PC-9 (cell line): Measurements from ENCODE around the gene MTCH2. TPM values are rescaled to one million over a fixed set of nuclear protein-coding genes. Genes with fewer than 3 reads are reported as not detected.

ENCODE experiments used
- BruUV-seq: library from RNA; stranded (reverse); fragments of 400-500 nt; replicated peaks from 2 replicates; lab custom pipeline; 2021; lab: Mats Ljungman, UMichigan
- CTCF ChIA-PET: fragments of 300-600 bp; sonication (Branson Sonifier 250); formaldehyde crosslinking; loops from one replicate; lab custom pipeline; 2022; ENCODE audit warnings: antibody characterized with exemption; lab: Charles Lee
- POLR2A ChIA-PET: fragments of 300-600 bp; sonication (Branson Sonifier 250); formaldehyde crosslinking; loops from one replicate; lab custom pipeline; 2022; ENCODE audit warnings: antibody characterized with exemption; ENCODE audit not compliant: unreplicated experiment; lab: Charles Lee
- DNase-seq, 2 experiments: peaks; one replicate each; pipeline versions ENCODE4 v3.0.0 to v3.0.0-alpha.2; 2015 to 2022; ENCODE audit warnings: mixed read lengths in 1 of 2
- H2AFZ ChIP-seq: fragments of 200-600 bp; sonication (generic); 2 replicates; pipeline ENCODE4 v1.8.1; 2017; ENCODE audit warnings: antibody characterized with exemption
- H3F3A ChIP-seq: fragments of 200-600 bp; sonication (generic); 2 replicates; pipeline ENCODE4 v1.8.1; 2017; ENCODE audit warnings: antibody characterized with exemption, mild to moderate bottlenecking, low read depth; ENCODE audit not compliant: insufficient read depth
- H3K27ac ChIP-seq: fragments of 200-600 bp; sonication (generic); 2 replicates; pipeline ENCODE4 v1.6.1; 2016; ENCODE audit warnings: mixed run types
- H3K27me3 ChIP-seq: fragments of 200-600 bp; sonication (generic); 2 replicates; pipeline ENCODE4 v1.6.1; 2016; ENCODE audit warnings: low read depth, mixed run types; ENCODE audit not compliant: insufficient read depth
- H3K36me3 ChIP-seq: fragments of 200-600 bp; sonication (generic); 2 replicates; pipeline ENCODE4 v1.6.1; 2016; ENCODE audit warnings: low read depth, mixed run types
- H3K4me1 ChIP-seq: fragments of 200-600 bp; sonication (generic); replicated peaks from 2 replicates; pipeline ENCODE4 v1.6.1; 2016; ENCODE audit warnings: mixed run types; ENCODE audit not compliant: insufficient read depth
- H3K4me2 ChIP-seq: fragments of 200-600 bp; sonication (generic); 2 replicates; pipeline ENCODE4 v1.6.1; 2017; ENCODE audit warnings: mixed run types
- H3K4me3 ChIP-seq: fragments of 200-600 bp; sonication (generic); 2 replicates; pipeline ENCODE4 v1.6.1; 2016; ENCODE audit warnings: mixed run types
- H3K79me2 ChIP-seq: fragments of 200-600 bp; sonication (generic); 2 replicates; pipeline ENCODE4 v1.6.1; 2017; ENCODE audit warnings: low read depth, mixed run types
- H3K9me2 ChIP-seq: fragments of 200-600 bp; sonication (generic); 2 replicates; pipeline ENCODE4 v1.8.1; 2017; ENCODE audit warnings: mild to moderate bottlenecking; ENCODE audit not compliant: insufficient read depth
- H3K9me3 ChIP-seq: fragments of 200-600 bp; sonication (generic); 2 replicates; pipeline ENCODE4 v1.8.1; 2016; ENCODE audit warnings: low read depth; ENCODE audit not compliant: insufficient read depth
- H4K20me1 ChIP-seq: fragments of 200-600 bp; sonication (generic); 2 replicates; pipeline ENCODE4 v1.8.1; 2017; ENCODE audit not compliant: insufficient read depth
- CTCF ChIP-seq: fragments of 200-600 bp; sonication (generic); conservative IDR thresholded peaks from 2 replicates; pipeline ENCODE4 v1.6.1; 2017; ENCODE audit warnings: mixed run types, antibody characterized with exemption, mild to moderate bottlenecking, moderate library complexity
- EZH2 ChIP-seq: fragments of 200-600 bp; sonication (generic); IDR thresholded peaks from 2 replicates; pipeline ENCODE4 v1.8.0; 2017; ENCODE audit warnings: antibody characterized with exemption, low read depth
- intact Hi-C: fragments of 100-400 bp; cut with micrococcal nuclease; formaldehyde crosslinking; loops from one replicate; pipeline ENCODE4 v1.10.0; 2022; ENCODE audit not compliant: unreplicated experiment
- total RNA-seq: library from RNA; stranded (reverse); gene quantifications from 2 replicates; pipeline ENCODE4 v1.2.3, GENCODE V29; 2021

The MTCH2 gene
- total RNA-seq, 1 experiment from 2014 or later: 147 TPM

GRCh38 chr11:47595029-47595428 is 47.3 kb downstream of the MTCH2 start:
- H3K27me3 ChIP-seq: peaks cover 22% of the 10 kb centered on the region; the same call in 1 of the 2 replicates
- peaks cover 7% of the 10 kb centered on the region; the same call in 1 of the 2 replicates for H3F3A ChIP-seq
- BruUV-seq: no TSS peak
- H2AFZ ChIP-seq: no peak overlapping the region
- H3K4me3 ChIP-seq: no peak overlapping the region
- intact Hi-C loops: no loop called here
- no peaks in the 10 kb centered on the region for H4K20me1 ChIP-seq
- H3K9me3 ChIP-seq: no peaks in the 10 kb centered on the region
- ChIA-PET CTCF (no interaction called here), POLR2A (interaction anchor here (0.6 kb wide), 1 partner anchor 154 kb away, joined by 3 read pairs; no protein-coding TSS in a partner anchor)
- H3K4me1 ChIP-seq: no peaks in the 10 kb centered on the region
- H3K4me2 ChIP-seq: no peak overlapping the region
- no peak overlapping the region for H3K27ac ChIP-seq
- H3K36me3 ChIP-seq: no peaks in the 10 kb centered on the region
- no peaks in the 10 kb centered on the region for H3K9me2 ChIP-seq
- no peaks in the 10 kb centered on the region for H3K79me2 ChIP-seq
- no peak for DNase-seq
- TF ChIP-seq CTCF: no peak
- no peak for TF ChIP-seq EZH2

- DNase-seq: no peak
- H3K79me2 ChIP-seq: no peaks in the 10 kb centered on the region
- no peak within 1 kb of the TSS for H3K4me2 ChIP-seq
- intact Hi-C loops: no loop called here
- no peak for TF ChIP-seq EZH2
- no peak for TF ChIP-seq CTCF
- no peak within 1 kb of the TSS for H2AFZ ChIP-seq
- H3K9me3 ChIP-seq: no peaks in the 10 kb centered on the region
- CTCF ChIA-PET: no interaction called here
- peaks cover 7% of the 10 kb centered on the region; the same call in 1 of the 2 replicates for H3F3A ChIP-seq
- H3K27me3 ChIP-seq: peaks cover 22% of the 10 kb centered on the region; the same call in 1 of the 2 replicates
- H3K4me1 ChIP-seq: no peaks in the 10 kb centered on the region
- no TSS peak for BruUV-seq
- no peaks in the 10 kb centered on the region for H4K20me1 ChIP-seq
- POLR2A ChIA-PET: interaction anchor here (0.6 kb wide), 1 partner anchor 154 kb away, joined by 3 read pairs; no protein-coding TSS in a partner anchor
- H3K36me3 ChIP-seq: no peaks in the 10 kb centered on the region
- no peak within 1 kb of the TSS for H3K27ac ChIP-seq
- no peak within 1 kb of the TSS for H3K4me3 ChIP-seq
- H3K9me2 ChIP-seq: no peaks in the 10 kb centered on the region
Measured at GRCh38 chr11:47593934-47594855, 48.2 kb downstream of the MTCH2 start, which contains the start of gene C1QTNF4. Gene C1QTNF4, minus strand, starts transcription at chr11:47594411. Its CDS starts 3,601 bp downstream, at chr11:47590810.

GRCh38 chr11:47593492-47593933 is 48.8 kb downstream of the MTCH2 start:
- no peak overlapping the region for H3K27ac ChIP-seq

More at GRCh38 chr11:47593492-47593933, 48.8 kb downstream of the MTCH2 start:
- H3K27me3 ChIP-seq: peaks cover 22% of the 10 kb centered on the region; the same call in 1 of the 2 replicates
- POLR2A ChIA-PET: no interaction called here
- no peak overlapping the region for H2AFZ ChIP-seq
- H4K20me1 ChIP-seq: no peaks in the 10 kb centered on the region
- H3F3A ChIP-seq: peaks cover 7% of the 10 kb centered on the region; the same call in 1 of the 2 replicates
- no peak overlapping the region for H3K4me3 ChIP-seq
- intact Hi-C loops: no loop called here
- no peaks in the 10 kb centered on the region for H3K79me2 ChIP-seq
- H3K4me1 ChIP-seq: no peaks in the 10 kb centered on the region
- BruUV-seq: no TSS peak
- H3K36me3 ChIP-seq: no peaks in the 10 kb centered on the region
- CTCF ChIA-PET: no interaction called here
- no peaks in the 10 kb centered on the region for H3K9me2 ChIP-seq
- H3K4me2 ChIP-seq: no peak overlapping the region
- no peak for DNase-seq
- no peaks in the 10 kb centered on the region for H3K9me3 ChIP-seq
- TF ChIP-seq CTCF: no peak
- TF ChIP-seq EZH2: no peak
